GM12892 (cell line): ENCODE measurements around the gene TNFSF13.
A peak's percentile ranks its signal among the peaks of the same experiment; 100 is the strongest.

Experiments
- POLR2A ChIP-seq: IDR thresholded peaks from 2 replicates; pipeline ENCODE4 v1.6.1; 2011; ENCODE audit warnings: low read depth, low read length, control low read depth
- POLR2AphosphoS5 ChIP-seq: IDR thresholded peaks from 2 replicates; pipeline ENCODE4 v1.6.1; 2011; ENCODE audit warnings: low read depth, low read length, control low read depth

DNA sequence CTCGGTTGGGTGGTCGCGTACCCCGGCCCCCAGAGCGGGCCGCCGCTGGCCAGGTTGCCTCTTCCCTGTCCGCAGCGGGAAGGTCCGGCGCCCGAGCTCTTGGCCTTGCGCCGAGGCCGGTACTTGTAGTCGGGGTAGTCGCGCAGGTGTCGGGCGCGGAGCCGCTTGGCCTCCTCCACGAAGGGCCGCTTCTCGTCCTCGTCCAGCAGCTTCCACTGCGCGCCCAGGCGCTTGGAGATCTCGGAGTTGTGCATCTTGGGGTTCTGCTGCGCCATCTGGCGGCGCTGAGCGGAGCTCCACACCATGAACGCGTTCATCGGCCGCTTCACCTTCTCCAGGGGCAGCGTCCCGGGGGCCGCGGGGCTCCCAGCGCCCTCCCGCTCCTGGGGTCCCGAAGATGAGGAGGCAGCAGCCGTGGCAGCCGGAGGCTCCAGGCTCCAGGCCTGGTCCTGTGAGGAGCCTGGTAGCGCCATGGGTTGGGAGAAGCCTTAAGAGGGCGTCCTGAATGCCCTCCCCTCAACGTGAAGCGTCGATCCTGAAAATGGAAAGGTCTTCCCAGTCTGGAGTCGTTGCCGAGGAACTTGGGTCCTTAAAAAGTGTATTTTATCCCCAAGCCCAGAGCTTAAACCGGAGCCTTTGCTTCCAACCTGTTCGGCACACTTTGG, 30.8 kb downstream of the TNFSF13 start:
- TF ChIP-seq POLR2A (no peak), POLR2AphosphoS5 (peak; percentile 8)
